Activated CD4-positive, CD25-positive, alpha-beta regulatory T cell treated with anti-CD3 and anti-CD28 coated beads, Interleukin-2, amount 50 U/mL, for 24 hours (primary cell): ENCODE data around the gene ASPSCR1.

ENCODE experiments used
- ATAC-seq, 2 donors: fragments of 150-1000 bp; cut with Tn5 transposase; one replicate each; pipeline ENCODE4 v1.10.0; 2021; ENCODE audit warnings: mild to moderate bottlenecking in 1 of 2, moderate library complexity in 1 of 2

Gene ASPSCR1

GRCh38 chr17:82001571-82002056 is 24.2 kb downstream of the ASPSCR1 start:
- no peak for ATAC-seq

GRCh38 chr17:82003411-82004381 is 26.3 kb downstream of the ASPSCR1 start:
- peak; percentile 82 for ATAC-seq

- ATAC-seq: no peak
Measured at GRCh38 chr17:82004517-82005455, 27.4 kb downstream of the ASPSCR1 start.

- ATAC-seq: no peak
Measured at GRCh38 chr17:82005701-82006348, 28.4 kb downstream of the ASPSCR1 start.

- no peak for ATAC-seq
Measured at GRCh38 chr17:82006468-82007227, 29.2 kb downstream of the ASPSCR1 start.

- ATAC-seq: no peak
Measured at GRCh38 chr17:82007228-82007494, 29.7 kb downstream of the ASPSCR1 start.

- ATAC-seq: no peak
Measured at GRCh38 chr17:82007495-82008257, 30.2 kb downstream of the ASPSCR1 start.

GRCh38 chr17:82008258-82008940 is 31.0 kb downstream of the ASPSCR1 start:
- no peak for ATAC-seq

- ATAC-seq: no peak
Measured at GRCh38 chr17:82008941-82009405, 31.5 kb downstream of the ASPSCR1 start.

- no peak for ATAC-seq
Measured at GRCh38 chr17:82009413-82009812, 32.0 kb downstream of the ASPSCR1 start.

GRCh38 chr17:82010575-82011525 is 33.4 kb downstream of the ASPSCR1 start:
- no peak for ATAC-seq

GRCh38 chr17:82011617-82012187 is 34.3 kb downstream of the ASPSCR1 start:
- ATAC-seq: no peak

GRCh38 chr17:82012261-82012639 is 34.8 kb downstream of the ASPSCR1 start:
- no peak for ATAC-seq

GRCh38 chr17:82012640-82013295 is 35.3 kb downstream of the ASPSCR1 start:
- no peak for ATAC-seq

GRCh38 chr17:82013341-82013740 is 35.9 kb downstream of the ASPSCR1 start:
- no peak for ATAC-seq

GRCh38 chr17:82013772-82014321 is 36.4 kb downstream of the ASPSCR1 start:
- no peak for ATAC-seq

GRCh38 chr17:82014432-82014831 is 37.0 kb downstream of the ASPSCR1 start:
- no peak for ATAC-seq

GRCh38 chr17:82014971-82015310 is 37.5 kb downstream of the ASPSCR1 start:
- ATAC-seq: no peak
